Esophagus muscularis mucosa (tissue), 4 donors: ENCODE measurements around the gene GPX3. TPM values are rescaled to one million over a fixed set of nuclear protein-coding genes. Genes with fewer than 3 reads are reported as not detected.

Experiments used
- DNase-seq: peaks from one replicate; pipeline ENCODE4 v3.0.0-alpha.2; 2017; ENCODE audit errors: extremely low spot score
- H3K27ac ChIP-seq, 4 donors: fragments of 200-600 bp; sonication (generic); replicated peaks in 1 of 4; 1 replicate in 3 of 4; 2 replicates in 1 of 4; pipeline ENCODE4 v1.5.1; 2016 to 2019; ENCODE audit warnings: mild to moderate bottlenecking in 1 of 4
- H3K27me3 ChIP-seq, 4 donors: fragments of 200-600 bp; sonication (generic); one replicate each; pipeline versions ENCODE4 v1.5.1 to v1.6.0; 2016 to 2019
- H3K36me3 ChIP-seq, 4 donors: fragments of 200-600 bp; sonication (generic); one replicate each; pipeline ENCODE4 v1.5.1; 2016 to 2019
- H3K4me1 ChIP-seq, 4 donors: fragments of 200-600 bp; sonication (generic); one replicate each; pipeline ENCODE4 v1.5.1; 2016 to 2019
- H3K4me3 ChIP-seq, 4 donors: fragments of 200-600 bp; sonication (generic); 1 replicate in 2 of 4; 2 replicates in 2 of 4; pipeline ENCODE4 v1.5.1; 2016 to 2019; ENCODE audit warnings: mild to moderate bottlenecking in 4 of 4, moderate library complexity in 1 of 4
- H3K9me3 ChIP-seq, 4 donors: fragments of 200-600 bp; sonication (generic); 1 replicate in 3 of 4; 2 replicates in 1 of 4; pipeline ENCODE4 v1.5.1; 2016 to 2019
- CTCF ChIP-seq, 3 experiments: fragments of 200-600 bp in 2 of 3; fragments of 450-650 bp in 1 of 3; sonication (generic) in 2 of 3; IDR thresholded peaks; one replicate each; pipeline ENCODE4 v1.5.1; 2017 to 2019; ENCODE audit warnings: antibody characterized with exemption in 3 of 3, mild to moderate bottlenecking in 2 of 3, moderate library complexity in 1 of 3
- EP300 ChIP-seq: sonication (generic); formaldehyde crosslinking; IDR thresholded peaks from one replicate; pipeline ENCODE4 v1.6.1; 2017; ENCODE audit warnings: antibody characterized with exemption
- POLR2A ChIP-seq: fragments of 450-650 bp; IDR thresholded peaks from one replicate; pipeline ENCODE4 v1.6.1; 2017; ENCODE audit warnings: antibody characterized with exemption, moderate library complexity, mild to moderate bottlenecking, low read depth
- POLR2AphosphoS5 ChIP-seq, 2 donors: sonication (generic); formaldehyde crosslinking; IDR thresholded peaks; one replicate each; pipeline ENCODE4 v1.6.1; 2017; ENCODE audit warnings: antibody characterized with exemption in 2 of 2
- WGBS: methylation state at CpG from one replicate; pipeline ENCODE4 v1.1.5; 2018; 5-methylcytosine and 5-hydroxymethylcytosine counted together
- intact Hi-C: fragments of 100-400 bp; cut with DNase I; formaldehyde crosslinking; loops from one replicate; pipeline ENCODE4 v1.15.1; 2023
- total RNA-seq, 4 donors: library from RNA; depleted of rRNA; stranded (reverse); fragments of >200 nt; gene quantifications; one replicate each; pipeline versions ENCODE4 v1.1.0 to v1.2.1, GENCODE V29; 2016

The GPX3 gene
- total RNA-seq, 4 donors from 2014 or later: 1,165 to 3,724 (median 1,939) TPM

- intact Hi-C loops: loop anchor here (10.0 kb wide), 1 partner anchor 217 kb away; no protein-coding TSS in a partner anchor
- Histone ChIP-seq H3K27ac (no peak overlapping the region), H3K36me3 (no peaks in the 10 kb centered on the region), H3K4me3 (no peak overlapping the region), H3K4me1 (peaks cover 41 to 60% (median 56%) of the 10 kb centered on the region in 4 donors), H3K27me3 (no peaks in the 10 kb centered on the region), H3K9me3 (no peaks in the 10 kb centered on the region)
- DNase-seq: no peak
- 91% methylated on average over 4 of the region's 4 CpGs for WGBS
- TF ChIP-seq POLR2A: no peak
- no peak for TF ChIP-seq CTCF (IDR thresholded peaks at IDR 0.05)
- no peak for TF ChIP-seq EP300
- TF ChIP-seq POLR2AphosphoS5 (IDR thresholded peaks at IDR 0.05): no peak
These were observed 19.0 kb upstream of the GPX3 start for GRCh38 chr5:151001436-151001835.

GRCh38 chr5:151002250-151002649 is 18.1 kb upstream of the GPX3 start:
- TF ChIP-seq POLR2AphosphoS5 (IDR thresholded peaks at IDR 0.05) (no peak), CTCF (IDR thresholded peaks at IDR 0.05) (peak; percentile 51 to 68 (median 66))
- WGBS: 33% methylated on average over 2 of the region's 2 CpGs
- H3K27me3 ChIP-seq: no peaks in the 10 kb centered on the region
- no peak overlapping the region for H3K4me3 ChIP-seq
- no peaks in the 10 kb centered on the region for H3K9me3 ChIP-seq
- no peak for DNase-seq
- intact Hi-C loops: loop anchor here (10.0 kb wide), 1 partner anchor 217 kb away; no protein-coding TSS in a partner anchor
- no peaks in the 10 kb centered on the region for H3K36me3 ChIP-seq
- peaks cover 49 to 68% (median 64%) of the 10 kb centered on the region in 4 donors for H3K4me1 ChIP-seq
- no peak overlapping the region for H3K27ac ChIP-seq

- TF ChIP-seq POLR2AphosphoS5 (IDR thresholded peaks at IDR 0.05): no peak
- TF ChIP-seq EP300: no peak
- TF ChIP-seq POLR2A: no peak
- no peak for TF ChIP-seq CTCF (IDR thresholded peaks at IDR 0.05)
- no peak overlapping the region for H3K4me3 ChIP-seq
- WGBS: 89% methylated on average over 9 of the region's 9 CpGs
- intact Hi-C loops: loop anchor here (1.0 to 10.0 kb wide), 2 partner anchors 44 to 218 kb away; no protein-coding TSS in a partner anchor
- DNase-seq: no peak
- H3K27ac ChIP-seq: peak overlapping the region; percentile 84 to 94 (median 89)
- no peaks in the 10 kb centered on the region for H3K9me3 ChIP-seq
- no peaks in the 10 kb centered on the region for H3K36me3 ChIP-seq
- no peaks in the 10 kb centered on the region for H3K27me3 ChIP-seq
- peaks cover 54 to 75% (median 70%) of the 10 kb centered on the region in 4 donors for H3K4me1 ChIP-seq
These were observed 17.5 kb upstream of the GPX3 start for GRCh38 chr5:151002681-151003502.

- 95% methylated on average over 3 of the region's 3 CpGs for WGBS
- intact Hi-C loops: loop anchor here (1.0 to 10.0 kb wide), 2 partner anchors 44 to 219 kb away; no protein-coding TSS in a partner anchor
- H3K27ac ChIP-seq: peak overlapping the region; percentile 84 to 94 (median 89)
- H3K36me3 ChIP-seq: no peaks in the 10 kb centered on the region
- no peaks in the 10 kb centered on the region for H3K9me3 ChIP-seq
- no peak overlapping the region for H3K4me3 ChIP-seq
- H3K4me1 ChIP-seq: peaks cover 54 to 78% (median 76%) of the 10 kb centered on the region in 4 donors
- TF ChIP-seq POLR2A (no peak), CTCF (IDR thresholded peaks at IDR 0.05) (no peak)
- H3K27me3 ChIP-seq: no peaks in the 10 kb centered on the region
- no peak for DNase-seq
These were observed 16.9 kb upstream of the GPX3 start for GRCh38 chr5:151003503-151003860.
